Heart left ventricle (tissue), 13 donors: ENCODE measurements around the gene RNASEH2B.

Experiments
- CTCF ChIP-seq, 12 donors: fragments of 200-600 bp; sonication (generic) in 4 of 12; IDR thresholded peaks; one replicate each; pipeline versions ENCODE4 v1.5.0 to v1.8.0; 2018 to 2022; ENCODE audit warnings: antibody characterized with exemption in 12 of 12, mild to moderate bottlenecking in 5 of 12
- POLR2A ChIP-seq, 2 donors: fragments of 450-650 bp; IDR thresholded peaks; one replicate each; pipeline ENCODE4 v1.6.1; 2017; ENCODE audit warnings: antibody characterized with exemption in 2 of 2, mild to moderate bottlenecking in 2 of 2, moderate library complexity in 2 of 2
- donor health status: ischemic (EF 13 %, LVEDD 7.1; RV severe dilation, severe dysfunction).
- donor health status: DM: no; HTN: yes; CAD: no.
- donor health status: DM: no; HTN: no; CAD: no.
- donor health status: ischemic (EF 25% LVEDD 6.9; RV normal size, moderate dysfunction).
- donor health status: ischemic (EF 25% LVEDD 5.7; RV mildly dilated, moderate dysfunction).
- donor health status: ischemic (EF 35%, LVEDD 5.7; RV mildly dilated, moderate dysfunction).
- donor health status: nonischemic (EF 11% LVEDD 7.7; RV severe dilation, severe dysfunction).
- donor health status: DM: yes; HTN: yes; CAD: no.
- donor health status: PGD.
- donor health status: ischemic (EF 29% LVEDD 5.4; RV normal size, mild dysfunction).
- donor health status: nonischemic (EF 23%, LVEDD 6.1; RV moderate dilation, normal function).

DNA sequence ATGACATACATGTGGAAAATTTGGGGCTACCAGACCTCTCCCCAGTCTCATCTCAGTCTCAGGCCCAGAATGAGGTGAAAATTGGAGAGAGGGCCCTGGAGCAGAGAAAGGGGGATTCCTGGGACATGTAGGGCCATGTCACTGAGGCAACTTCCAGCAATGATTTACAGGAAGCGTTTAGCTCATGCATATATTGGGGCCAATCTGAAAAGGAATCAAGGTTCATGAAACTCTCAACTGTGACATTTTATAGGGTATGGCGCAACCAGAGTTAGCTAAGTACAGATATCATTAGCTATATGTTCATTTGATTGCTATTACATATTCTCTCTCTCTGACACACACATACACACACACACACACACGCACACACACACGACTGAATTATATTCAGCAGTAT, 86.3 kb downstream of the RNASEH2B start:
- TF ChIP-seq CTCF (IDR thresholded peaks at IDR 0.05) = no peak
- TF ChIP-seq POLR2A (IDR thresholded peaks at IDR 0.05) = no peak
